ENCODE measurements around the gene SWI5. TPM values are rescaled to one million over a fixed set of nuclear protein-coding genes. Genes with fewer than 3 reads are reported as not detected.
"Not testable (repeated sequence)": the region's sequence is repeated elsewhere in the genome, so short reads cannot be mapped to it uniquely, and the experiment has no call there.

SWI5 gene
- total and polyA plus RNA-seq, 8 donors = 6.3 to 20.2 (median 7.3) TPM

- ATAC-seq = peak; percentile 53 to 75 (median 70)
- peak within 1 kb of the TSS; percentile 73 to 76 (median 74) for H3K27ac ChIP-seq
Observed at GRCh38 chr9:128275198-128276007, 673 bp upstream of the SWI5 start, which contains the start of gene GOLGA2. TSS of gene GOLGA2 (minus strand) at chr9:128276007. CDS start at chr9:128275976, 31 bp downstream.

GRCh38 chr9:128276574-128277270, 646 bp downstream of the SWI5 start:
- FAIRE-seq (no peak), DNase-seq (peak in 3 of 6 donors; percentile 35 to 41 (median 37)), ATAC-seq (peak; percentile 2 to 17 (median 8))
- no peak for TF ChIP-seq CTCF (IDR thresholded peaks at IDR 0.05)
- WGBS, 2 donors = 8 to 10% methylated on average over 22 to 23 of the region's 23 CpGs
- Histone ChIP-seq H3K36me3 (peaks cover 0 to 12% (median 0%) of the 10 kb centered on the region in 3 donors), H3K27ac (peak overlapping the region in 3 of 4 donors; percentile 51 to 72 (median 57)), H3K4me1 (peaks cover 0 to 12% (median 5%) of the 10 kb centered on the region in 3 donors), H3K4me3 (peak overlapping the region; percentile 55 to 91 (median 72)), H3K9me3 (no peaks in the 10 kb centered on the region), H3K27me3 (no peaks in the 10 kb centered on the region)
- intact Hi-C loops (cut with DNase I) = no loop called here

More at GRCh38 chr9:128275198-128276007, 673 bp upstream of the SWI5 start, which contains the start of gene GOLGA2:
- intact Hi-C loops (cut with DNase I) = no loop called here
- FAIRE-seq (no peak), DNase-seq (peak in 3 of 6 donors; percentile 38 to 67 (median 40))
- H3K4me3 ChIP-seq = peak within 1 kb of the TSS; percentile 84 to 91 (median 90)
- H3K9me3 ChIP-seq = no peaks in the 10 kb centered on the region
- H3K27me3 ChIP-seq = no peaks in the 10 kb centered on the region
- WGBS, 2 donors = 0 to 1% methylated on average over 46 to 57 of the region's 57 CpGs
- TF ChIP-seq CTCF (IDR thresholded peaks at IDR 0.05) = no peak
- peaks cover 0 to 12% (median 5%) of the 10 kb centered on the region in 3 donors for H3K4me1 ChIP-seq
- peaks cover 0 to 12% (median 0%) of the 10 kb centered on the region in 3 donors for H3K36me3 ChIP-seq

- H3K27me3 ChIP-seq; ATAC-seq; H3K36me3 ChIP-seq; H3K4me1 ChIP-seq; DNase-seq; H3K4me3 ChIP-seq; H3K9me3 ChIP-seq; FAIRE-seq; H3K27ac ChIP-seq; intact Hi-C loops (cut with DNase I): not testable (repeated sequence)
- WGBS, 2 donors = 80 to 82% methylated on average over 22 of the region's 22 CpGs
Observed at GRCh38 chr9:128279088-128280073, 3.3 kb downstream of the SWI5 start.

- Histone ChIP-seq H3K36me3 (no peaks in the 10 kb centered on the region), H3K27ac (no peak overlapping the region), H3K4me3 (no peak overlapping the region), H3K27me3 (no peaks in the 10 kb centered on the region), H3K4me1 (peaks cover 0 to 6% (median 0%) of the 10 kb centered on the region in 3 donors), H3K9me3 (no peaks in the 10 kb centered on the region)
- no peak for TF ChIP-seq CTCF (IDR thresholded peaks at IDR 0.05)
- intact Hi-C loops (cut with DNase I) = no loop called here
- DNase-seq (no peak), FAIRE-seq (no peak), ATAC-seq (no peak)
- 91 to 96% methylated on average over 5 of the region's 5 CpGs for WGBS, 2 donors
Observed at GRCh38 chr9:128280084-128280622, 4.1 kb downstream of the SWI5 start.
